Heart left ventricle (tissue), 16 donors: ENCODE measurements around the gene TMEM131L. TPM values are rescaled to one million over a fixed set of nuclear protein-coding genes. Genes with fewer than 3 reads are reported as not detected.

Source experiments
- ATAC-seq, 4 donors: fragments of 200-7000 bp; cut with Tn5 transposase; one replicate each; pipeline ENCODE4 v1.9.1; 2020 to 2022; ENCODE audit warnings: moderate library complexity in 4 of 4, mild to moderate bottlenecking in 3 of 4, moderate number of reproducible peaks in 1 of 4
- DNase-seq, 5 donors: peaks; one replicate each; pipeline ENCODE4 v3.0.0-alpha.2; 2020
- H3K27ac ChIP-seq, 12 donors: fragments of 200-600 bp; sonication (generic) in 4 of 12; one replicate each; pipeline versions ENCODE4 v1.5.0 to v1.8.0; 2016 to 2022; ENCODE audit warnings: mild to moderate bottlenecking in 2 of 12
- H3K27me3 ChIP-seq, 9 donors: fragments of 200-600 bp; sonication (generic) in 2 of 9; one replicate each; pipeline versions ENCODE4 v1.5.1 to v1.8.0; 2016 to 2022; ENCODE audit warnings: mild to moderate bottlenecking in 3 of 9
- H3K36me3 ChIP-seq, 9 donors: fragments of 200-600 bp; sonication (generic) in 2 of 9; one replicate each; pipeline versions ENCODE4 v1.5.0 to v1.8.0; 2018 to 2022; ENCODE audit warnings: mild to moderate bottlenecking in 2 of 9
- H3K4me1 ChIP-seq, 12 donors: fragments of 200-600 bp; sonication (generic) in 4 of 12; one replicate each; pipeline versions ENCODE4 v1.5.0 to v1.8.0; 2016 to 2022; ENCODE audit warnings: mild to moderate bottlenecking in 3 of 12
- H3K4me3 ChIP-seq, 12 donors: fragments of 200-600 bp; sonication (generic) in 4 of 12; one replicate each; pipeline versions ENCODE4 v1.5.0 to v1.8.0; 2017 to 2022; ENCODE audit warnings: mild to moderate bottlenecking in 9 of 12, moderate library complexity in 4 of 12
- H3K9me3 ChIP-seq, 12 donors: fragments of 200-600 bp; sonication (generic) in 4 of 12; one replicate each; pipeline versions ENCODE4 v1.5.0 to v1.8.0; 2016 to 2022; ENCODE audit warnings: mild to moderate bottlenecking in 1 of 12
- POLR2A ChIP-seq, 2 donors: fragments of 450-650 bp; IDR thresholded peaks; one replicate each; pipeline ENCODE4 v1.6.1; 2017; ENCODE audit warnings: antibody characterized with exemption in 2 of 2, mild to moderate bottlenecking in 2 of 2, moderate library complexity in 2 of 2
- WGBS, 4 donors: extraction: QIAGEN DNeasy Blood & Tissue Kit in 2 of 4; methylation state at CpG; one replicate each; pipeline versions ENCODE4 v1.1.5 to v1.1.7; 2013 to 2018; 5-methylcytosine and 5-hydroxymethylcytosine counted together
- intact Hi-C, 10 donors: fragments of 100-400 bp; cut with DNase I; formaldehyde crosslinking; loops; one replicate each; pipeline versions ENCODE4 v1.11.1 to v1.14.2; 2022
- polyA plus RNA-seq, 2 donors: library from polyadenylated mRNA; stranded (reverse); fragments of 200-250 nt; gene quantifications; one replicate each; pipeline ENCODE4 v1.2.3, GENCODE V29; 2013
- total RNA-seq, 9 donors: library from RNA; depleted of rRNA in 2 of 9; stranded (reverse); fragments of >200 nt in 2 of 9; fragmentation: NEBNext Ultra II Directional in 3 of 9; extraction: Animal tissue kit (Norgen Biotek cat#: 25700) in 3 of 9; gene quantifications; one replicate each; pipeline versions ENCODE4 v1.1.0 to v1.2.4, GENCODE V29; 2016 to 2023
- TF ChIP-seq, protein P1 (sequence below), 12 donors: fragments of 200-600 bp; sonication (generic) in 4 of 12; IDR thresholded peaks; one replicate each; pipeline versions ENCODE4 v1.5.0 to v1.8.0; 2018 to 2022; ENCODE audit warnings: antibody characterized with exemption in 12 of 12, mild to moderate bottlenecking in 5 of 12
- donor health status: ischemic (EF 13 %, LVEDD 7.1; RV severe dilation, severe dysfunction).
- donor health status: healthy with polysubstance abuse.
- donor health status: DM: no; HTN: yes; CAD: no.
- donor health status: DM: no; HTN: no; CAD: no.
- donor health status: ischemic (EF 25% LVEDD 6.9; RV normal size, moderate dysfunction).
- donor health status: ischemic (EF 25% LVEDD 5.7; RV mildly dilated, moderate dysfunction).
- donor health status: healthy.
- donor health status: DM: yes; HTN: yes; CAD: no.
- donor health status: ischemic (EF 35%, LVEDD 5.7; RV mildly dilated, moderate dysfunction).
- donor health status: nonischemic (EF 11% LVEDD 7.7; RV severe dilation, severe dysfunction).
- donor health status: DM: yes; HTN: yes; CAD: no.
- donor health status: PGD.
- donor health status: ischemic (EF 29% LVEDD 5.4; RV normal size, mild dysfunction).
- donor health status: nonischemic (EF 23%, LVEDD 6.1; RV moderate dilation, normal function).

TMEM131L gene
- total and polyA plus RNA-seq, 11 donors, result 3.8 to 22.2 (median 19.6) TPM

GRCh38 chr4:153649572-153649991 is 183.4 kb downstream of the TMEM131L start:
- 51 to 62% (median 57%) methylated on average over 6 of the region's 6 CpGs for WGBS, 4 donors
- H3K4me1 ChIP-seq, result peaks cover 0 to 74% (median 2%) of the 10 kb centered on the region in 12 donors

DNA sequence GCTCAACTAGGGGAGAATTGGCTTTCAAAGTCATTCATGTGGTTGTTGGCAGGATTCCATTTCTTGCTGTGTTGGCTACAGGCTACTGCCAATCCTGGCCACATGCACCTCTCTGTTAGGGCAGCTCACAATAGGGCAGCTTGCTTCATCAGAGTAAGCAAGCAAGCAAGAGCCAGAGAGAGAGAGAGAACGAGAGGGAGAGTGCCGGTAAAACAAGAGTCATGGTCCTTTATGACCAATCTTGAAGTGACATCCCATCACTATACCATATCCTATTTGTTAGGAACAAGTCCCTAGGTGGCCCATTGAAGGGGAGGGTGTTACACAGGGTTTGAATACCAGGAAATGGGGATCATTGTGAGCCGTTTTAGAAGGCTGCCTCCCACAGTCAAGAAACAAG is 185.0 kb downstream of the TMEM131L start:
- Histone ChIP-seq H3K27ac (peak overlapping the region in 11 of 12 donors; percentile 5 to 87 (median 56)), H3K4me1 (peaks cover 0 to 81% (median 3%) of the 10 kb centered on the region in 12 donors), H3K36me3 (no peaks in the 10 kb centered on the region), H3K9me3 (no peaks in the 10 kb centered on the region), H3K27me3 (no peaks in the 10 kb centered on the region), H3K4me3 (no peak overlapping the region)
- intact Hi-C loops, result no loop called here
- no peak for TF ChIP-seq POLR2A (IDR thresholded peaks at IDR 0.05)
- TF ChIP-seq, protein P1, sequence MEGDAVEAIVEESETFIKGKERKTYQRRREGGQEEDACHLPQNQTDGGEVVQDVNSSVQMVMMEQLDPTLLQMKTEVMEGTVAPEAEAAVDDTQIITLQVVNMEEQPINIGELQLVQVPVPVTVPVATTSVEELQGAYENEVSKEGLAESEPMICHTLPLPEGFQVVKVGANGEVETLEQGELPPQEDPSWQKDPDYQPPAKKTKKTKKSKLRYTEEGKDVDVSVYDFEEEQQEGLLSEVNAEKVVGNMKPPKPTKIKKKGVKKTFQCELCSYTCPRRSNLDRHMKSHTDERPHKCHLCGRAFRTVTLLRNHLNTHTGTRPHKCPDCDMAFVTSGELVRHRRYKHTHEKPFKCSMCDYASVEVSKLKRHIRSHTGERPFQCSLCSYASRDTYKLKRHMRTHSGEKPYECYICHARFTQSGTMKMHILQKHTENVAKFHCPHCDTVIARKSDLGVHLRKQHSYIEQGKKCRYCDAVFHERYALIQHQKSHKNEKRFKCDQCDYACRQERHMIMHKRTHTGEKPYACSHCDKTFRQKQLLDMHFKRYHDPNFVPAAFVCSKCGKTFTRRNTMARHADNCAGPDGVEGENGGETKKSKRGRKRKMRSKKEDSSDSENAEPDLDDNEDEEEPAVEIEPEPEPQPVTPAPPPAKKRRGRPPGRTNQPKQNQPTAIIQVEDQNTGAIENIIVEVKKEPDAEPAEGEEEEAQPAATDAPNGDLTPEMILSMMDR (IDR thresholded peaks at IDR 0.05), result no peak
- 55 to 61% (median 56%) methylated on average over 3 of the region's 3 CpGs for WGBS, 4 donors
- DNase-seq (no peak), ATAC-seq (peak in 3 of 4 donors; percentile 14 to 19 (median 14))

More at GRCh38 chr4:153649572-153649991, 183.4 kb downstream of the TMEM131L start:
- peaks cover 0 to 8% (median 3%) of the 10 kb centered on the region in 12 donors for H3K9me3 ChIP-seq
- intact Hi-C loops, result loop anchor here in 1 of 10 donors (10.0 kb wide), 1 partner anchor 305 kb away; the partner anchor contains the start of gene MND1
- DNase-seq (no peak), ATAC-seq (no peak)
- TF ChIP-seq, protein P1 (IDR thresholded peaks at IDR 0.05), result peak in 7 of 12 donors; percentile 14 to 34 (median 24)
- no peak for TF ChIP-seq POLR2A (IDR thresholded peaks at IDR 0.05)
- H3K36me3 ChIP-seq, result no peaks in the 10 kb centered on the region
- peak overlapping the region in 1 of 12 donors; percentile 87 for H3K27ac ChIP-seq
- H3K27me3 ChIP-seq, result no peaks in the 10 kb centered on the region
- no peak overlapping the region for H3K4me3 ChIP-seq

- peak; percentile 57 to 88 (median 82) for ATAC-seq
- Histone ChIP-seq H3K4me1 (peaks cover 0 to 83% (median 3%) of the 10 kb centered on the region in 12 donors), H3K27ac (peak overlapping the region; percentile 12 to 87 (median 58)), H3K36me3 (no peaks in the 10 kb centered on the region), H3K9me3 (no peaks in the 10 kb centered on the region), H3K4me3 (peak overlapping the region in 1 of 12 donors; percentile 2), H3K27me3 (no peaks in the 10 kb centered on the region)
- TF ChIP-seq, protein P1 (IDR thresholded peaks at IDR 0.05), result no peak
- DNase-seq, result peak; percentile 38 to 77 (median 64)
- intact Hi-C loops, result no loop called here
- WGBS, 4 donors, result 53 to 61% (median 55%) methylated on average over 5 of the region's 5 CpGs
Observed at GRCh38 chr4:153651587-153651986, 185.4 kb downstream of the TMEM131L start.

DNA sequence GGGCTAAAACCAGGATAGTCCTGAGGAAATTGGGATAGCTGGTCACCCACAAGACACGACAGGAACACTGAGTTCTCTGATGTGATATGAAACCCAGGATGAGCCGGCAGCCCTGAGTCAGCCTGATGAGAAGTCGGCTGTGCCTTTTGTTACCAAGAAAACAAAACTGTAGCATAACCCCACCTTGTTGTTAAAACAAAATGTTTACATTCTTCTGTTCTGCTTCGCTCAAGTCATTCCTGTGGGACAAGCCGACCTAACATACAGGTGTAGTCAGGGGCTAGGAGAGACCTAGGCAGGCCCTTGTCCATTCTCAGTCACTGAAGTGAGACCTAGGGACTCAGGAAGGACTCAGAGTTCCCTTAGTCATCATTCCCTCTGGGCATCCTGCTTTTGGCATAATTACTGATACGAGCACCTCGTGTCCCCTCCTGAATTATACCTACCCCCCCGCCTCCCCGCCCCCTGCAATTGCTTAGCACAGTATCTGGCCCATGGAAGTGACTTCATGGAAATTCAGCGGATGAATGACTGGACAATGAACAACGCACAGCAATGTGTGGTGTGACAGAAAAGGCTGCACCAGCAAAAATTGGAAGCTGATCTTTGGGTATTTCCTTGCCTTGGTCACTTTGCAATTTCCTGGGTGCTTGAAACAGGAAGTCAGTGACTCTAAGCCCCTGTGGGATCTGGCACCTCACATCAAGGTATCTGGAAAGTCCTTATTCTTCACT is 186.1 kb downstream of the TMEM131L start:
- H3K4me1 ChIP-seq, result peaks cover 0 to 83% (median 3%) of the 10 kb centered on the region in 12 donors
- peak overlapping the region in 1 of 12 donors; percentile 2 for H3K4me3 ChIP-seq
- ATAC-seq (peak; percentile 26 to 64 (median 61)), DNase-seq (peak in 1 of 5 donors; percentile 35)
- no peaks in the 10 kb centered on the region for H3K36me3 ChIP-seq
- H3K27me3 ChIP-seq, result no peaks in the 10 kb centered on the region
- 69 to 85% (median 77%) methylated on average over 11 of the region's 11 CpGs for WGBS, 4 donors
- TF ChIP-seq, protein P1 (IDR thresholded peaks at IDR 0.05), result no peak
- no peak for TF ChIP-seq POLR2A (IDR thresholded peaks at IDR 0.05)
- no peaks in the 10 kb centered on the region for H3K9me3 ChIP-seq
- H3K27ac ChIP-seq, result peak overlapping the region; percentile 12 to 87 (median 58)
- intact Hi-C loops, result no loop called here
